ENCODE results near the gene PPARD.

GRCh38 chr6:35330541-35331119 is 11.7 kb upstream of the PPARD start:
- TF ChIP-seq, protein P1, sequence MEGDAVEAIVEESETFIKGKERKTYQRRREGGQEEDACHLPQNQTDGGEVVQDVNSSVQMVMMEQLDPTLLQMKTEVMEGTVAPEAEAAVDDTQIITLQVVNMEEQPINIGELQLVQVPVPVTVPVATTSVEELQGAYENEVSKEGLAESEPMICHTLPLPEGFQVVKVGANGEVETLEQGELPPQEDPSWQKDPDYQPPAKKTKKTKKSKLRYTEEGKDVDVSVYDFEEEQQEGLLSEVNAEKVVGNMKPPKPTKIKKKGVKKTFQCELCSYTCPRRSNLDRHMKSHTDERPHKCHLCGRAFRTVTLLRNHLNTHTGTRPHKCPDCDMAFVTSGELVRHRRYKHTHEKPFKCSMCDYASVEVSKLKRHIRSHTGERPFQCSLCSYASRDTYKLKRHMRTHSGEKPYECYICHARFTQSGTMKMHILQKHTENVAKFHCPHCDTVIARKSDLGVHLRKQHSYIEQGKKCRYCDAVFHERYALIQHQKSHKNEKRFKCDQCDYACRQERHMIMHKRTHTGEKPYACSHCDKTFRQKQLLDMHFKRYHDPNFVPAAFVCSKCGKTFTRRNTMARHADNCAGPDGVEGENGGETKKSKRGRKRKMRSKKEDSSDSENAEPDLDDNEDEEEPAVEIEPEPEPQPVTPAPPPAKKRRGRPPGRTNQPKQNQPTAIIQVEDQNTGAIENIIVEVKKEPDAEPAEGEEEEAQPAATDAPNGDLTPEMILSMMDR (IDR thresholded peaks at IDR 0.05), result no peak
- no peak for TF ChIP-seq POLR2A (IDR thresholded peaks at IDR 0.05)

All from thyroid gland (tissue), 4 donors.